DMS53 treated with DMSO at 0.1 percent for 48 hours (cell line): ENCODE data around the gene SNN.

Source experiments
- DNase-seq: peaks from one replicate; lab custom pipeline; 2025; ENCODE audit not compliant: unreplicated experiment; lab: John Stamatoyannopoulos, UW

The SNN gene

DNA sequence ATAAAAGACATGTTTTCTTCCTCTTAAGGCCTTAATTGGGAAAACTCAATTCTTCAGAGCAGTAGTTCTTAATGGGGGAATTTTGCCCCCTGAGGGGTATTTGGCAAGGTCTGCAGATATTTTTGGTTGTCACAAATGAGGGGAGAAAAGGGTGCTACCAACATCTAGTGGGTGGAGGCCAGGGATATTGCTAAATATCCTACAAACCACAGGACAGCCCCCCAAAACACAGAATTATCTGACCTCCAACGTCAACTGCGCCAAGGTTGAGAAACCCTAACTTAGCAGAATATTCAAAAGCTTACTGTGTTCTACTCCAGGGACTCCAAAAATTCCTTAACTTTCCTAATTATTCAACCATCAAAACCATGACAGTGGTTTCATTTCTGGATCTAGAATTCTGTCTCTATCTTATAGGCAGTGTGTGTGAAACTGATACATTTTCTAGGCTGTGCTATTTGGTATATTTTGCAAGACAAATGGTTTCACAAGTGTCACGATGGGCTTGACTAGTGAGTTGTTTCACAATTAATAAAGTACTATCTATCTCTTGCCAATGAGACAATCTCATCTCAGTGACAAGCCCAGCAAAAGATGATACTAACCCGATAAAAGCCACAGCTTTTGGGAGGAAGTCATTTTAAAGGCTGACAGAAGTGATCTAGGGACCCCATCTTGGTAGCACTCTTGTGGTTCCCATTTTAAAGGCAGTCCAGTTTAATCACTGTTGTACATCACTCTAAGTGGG is 59.7 kb downstream of the SNN start:
- no peak for DNase-seq
